ENCODE measurements around the gene GABRA4. TPM values are rescaled to one million over a fixed set of nuclear protein-coding genes. Genes with fewer than 3 reads are reported as not detected.

Gene GABRA4
- total and polyA plus RNA-seq, 4 donors, result 0.19 to 0.72 (median 0.66) TPM; not detected in 1

DNA sequence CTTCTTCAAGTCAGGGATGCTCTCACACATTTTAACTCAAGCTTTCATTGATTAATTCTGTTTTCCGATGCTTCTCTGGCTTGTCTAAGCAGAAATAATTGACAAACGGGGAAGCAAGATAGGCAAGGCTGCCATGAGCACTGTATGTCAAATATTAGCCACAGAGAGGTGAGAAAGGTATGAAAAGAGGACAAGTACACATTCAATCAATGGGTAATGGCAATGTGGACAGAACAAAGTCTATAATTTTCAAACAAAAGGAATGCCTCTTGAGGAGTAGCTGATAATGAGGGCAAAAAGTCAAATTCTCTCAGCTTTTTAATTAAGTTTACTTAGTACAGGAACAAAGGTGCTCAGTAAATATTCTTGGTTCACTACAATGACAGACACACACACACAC is 104.0 kb downstream of the GABRA4 start:
- no peak overlapping the region for H3K27ac ChIP-seq (ENCODE audit: low read depth in 1 of 2, low read length in 2 of 2)
- H3K27me3 ChIP-seq (ENCODE audit: control insufficient read depth in 1 of 2, insufficient read depth in 2 of 2, low read length in 1 of 2), result no peaks in the 10 kb centered on the region
- ATAC-seq (ENCODE audit: low FRiP score), result no peak
- H3K9me3 ChIP-seq (ENCODE audit: control insufficient read depth, low read length), result peaks cover 3% of the 10 kb centered on the region
- no peak overlapping the region for H3K4me3 ChIP-seq (ENCODE audit: low read length in 2 of 2)
- no peaks in the 10 kb centered on the region for H3K36me3 ChIP-seq (ENCODE audit: control insufficient read depth in 1 of 2, insufficient read depth in 2 of 2, low read length in 1 of 2)
- no peak for DNase-seq
- intact Hi-C loops (cut with DNase I), result no loop called here
- 80 to 82% methylated on average over 2 of the region's 2 CpGs for WGBS, 2 donors
- H3K4me1 ChIP-seq (ENCODE audit: control insufficient read depth in 1 of 2, insufficient read depth in 2 of 2, low read length in 2 of 2), result no peaks in the 10 kb centered on the region

DNA sequence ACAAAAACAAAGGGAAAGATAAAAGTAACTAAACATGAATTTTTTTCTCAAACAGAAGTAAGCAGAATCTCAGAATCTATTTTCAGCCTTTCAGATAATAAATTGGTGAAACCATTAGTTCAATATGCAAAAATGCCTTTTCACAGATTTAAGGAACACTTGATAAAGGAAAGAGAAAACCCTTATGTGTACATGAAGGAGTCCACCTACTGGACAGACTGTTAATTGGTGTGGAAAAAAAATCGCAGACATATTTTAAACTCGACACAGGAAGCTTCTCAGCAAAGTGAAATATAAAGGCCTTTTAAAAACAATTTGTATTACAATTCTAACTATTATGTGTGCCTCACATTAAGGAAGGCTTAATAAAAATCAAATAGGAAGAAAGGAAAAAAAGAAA is 106.7 kb downstream of the GABRA4 start:
- ATAC-seq (ENCODE audit: low FRiP score) (no peak), DNase-seq (no peak)
- H3K4me3 ChIP-seq (ENCODE audit: low read length in 2 of 2), result no peak overlapping the region
- H3K9me3 ChIP-seq (ENCODE audit: control insufficient read depth, low read length), result peaks cover 3% of the 10 kb centered on the region
- 13 to 16% methylated on average over 2 of the region's 2 CpGs for WGBS, 2 donors
- no peak overlapping the region for H3K27ac ChIP-seq (ENCODE audit: low read depth in 1 of 2, low read length in 2 of 2)
- H3K4me1 ChIP-seq (ENCODE audit: control insufficient read depth in 1 of 2, insufficient read depth in 2 of 2, low read length in 2 of 2), result no peaks in the 10 kb centered on the region
- H3K27me3 ChIP-seq (ENCODE audit: control insufficient read depth in 1 of 2, insufficient read depth in 2 of 2, low read length in 1 of 2), result no peaks in the 10 kb centered on the region
- intact Hi-C loops (cut with DNase I), result no loop called here
- H3K36me3 ChIP-seq (ENCODE audit: control insufficient read depth in 1 of 2, insufficient read depth in 2 of 2, low read length in 1 of 2), result no peaks in the 10 kb centered on the region

DNA sequence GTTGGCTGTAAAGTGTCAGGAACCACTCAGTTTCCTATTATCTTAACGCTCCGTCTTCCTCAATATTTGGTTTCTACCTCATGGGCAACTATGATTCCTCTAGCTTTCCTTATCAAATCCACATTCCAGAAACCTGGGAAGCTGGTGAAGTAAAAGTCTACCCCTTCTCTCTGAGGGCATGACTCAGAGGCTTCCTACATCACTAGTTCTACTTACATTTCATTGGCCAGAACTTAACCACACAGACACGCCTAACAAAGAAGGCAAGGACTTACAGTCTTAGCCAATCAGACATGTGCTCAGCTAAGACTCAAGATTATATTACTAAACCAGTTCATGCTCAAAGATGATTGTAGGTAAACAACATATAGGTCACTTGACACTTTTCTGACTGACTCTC is 114.7 kb downstream of the GABRA4 start:
- H3K4me3 ChIP-seq (ENCODE audit: low read length in 2 of 2), result no peak overlapping the region
- H3K36me3 ChIP-seq (ENCODE audit: control insufficient read depth in 1 of 2, insufficient read depth in 2 of 2, low read length in 1 of 2), result no peaks in the 10 kb centered on the region
- no peaks in the 10 kb centered on the region for H3K9me3 ChIP-seq (ENCODE audit: control insufficient read depth, low read length)
- H3K27me3 ChIP-seq (ENCODE audit: control insufficient read depth in 1 of 2, insufficient read depth in 2 of 2, low read length in 1 of 2), result no peaks in the 10 kb centered on the region
- WGBS, 2 donors, result 59 to 60% methylated on average over 3 of the region's 3 CpGs
- H3K4me1 ChIP-seq (ENCODE audit: control insufficient read depth in 1 of 2, insufficient read depth in 2 of 2, low read length in 2 of 2), result no peaks in the 10 kb centered on the region
- ATAC-seq (ENCODE audit: low FRiP score) (no peak), DNase-seq (no peak)
- H3K27ac ChIP-seq (ENCODE audit: low read depth in 1 of 2, low read length in 2 of 2), result no peak overlapping the region
- intact Hi-C loops (cut with DNase I), result no loop called here

DNA sequence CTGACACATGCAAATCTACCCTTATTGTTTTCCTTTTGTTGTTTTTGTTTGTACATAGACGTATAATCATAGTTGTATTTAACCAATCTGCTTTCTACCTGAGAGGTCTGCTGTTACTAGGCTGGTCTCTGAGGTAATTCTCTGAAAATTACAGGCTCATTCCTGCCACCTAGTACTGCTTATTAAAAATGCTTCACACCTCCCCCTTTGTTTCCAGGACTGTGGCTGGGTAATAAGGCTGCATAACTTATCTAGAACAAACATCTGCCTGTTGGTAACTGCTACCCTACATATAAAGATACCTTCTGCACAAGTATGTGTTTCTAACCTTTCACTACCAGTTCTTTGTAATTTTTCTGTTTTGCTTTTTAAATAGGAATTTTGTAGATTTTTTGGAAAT is 118.6 kb downstream of the GABRA4 start:
- Histone ChIP-seq H3K27ac (ENCODE audit: low read depth in 1 of 2, low read length in 2 of 2) (no peak overlapping the region), H3K4me1 (ENCODE audit: control insufficient read depth in 1 of 2, insufficient read depth in 2 of 2, low read length in 2 of 2) (no peaks in the 10 kb centered on the region), H3K27me3 (ENCODE audit: control insufficient read depth in 1 of 2, insufficient read depth in 2 of 2, low read length in 1 of 2) (no peaks in the 10 kb centered on the region), H3K36me3 (ENCODE audit: control insufficient read depth in 1 of 2, insufficient read depth in 2 of 2, low read length in 1 of 2) (no peaks in the 10 kb centered on the region), H3K9me3 (ENCODE audit: control insufficient read depth, low read length) (no peaks in the 10 kb centered on the region), H3K4me3 (ENCODE audit: low read length in 2 of 2) (no peak overlapping the region)
- DNase-seq (no peak), ATAC-seq (ENCODE audit: low FRiP score) (no peak)
- 15 to 40% methylated on average over 1 of the region's 1 CpG for WGBS, 2 donors
- intact Hi-C loops (cut with DNase I), result no loop called here

DNA sequence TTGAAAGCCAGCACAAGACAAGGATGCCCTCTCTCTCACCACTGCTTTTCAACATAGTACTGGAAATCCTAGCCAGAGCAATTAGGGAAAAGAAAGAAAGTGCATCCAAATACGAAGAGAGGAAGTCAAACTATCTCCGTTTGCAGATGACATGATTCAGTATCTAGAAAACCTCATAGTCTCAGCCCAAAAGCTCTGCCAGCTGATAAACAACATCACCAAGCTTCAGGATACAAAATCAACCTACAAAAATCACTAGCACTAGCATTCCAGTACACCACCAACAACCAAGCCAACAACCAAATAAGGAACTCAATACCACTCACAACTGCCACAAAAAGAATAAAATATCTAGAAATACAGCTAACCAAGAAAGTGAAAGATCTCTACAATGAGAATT is 123.0 kb downstream of the GABRA4 start:
- ATAC-seq (ENCODE audit: low FRiP score), result no peak

More for the DNA sequence above, 123.0 kb downstream of the GABRA4 start:
- no peak for DNase-seq
- intact Hi-C loops (cut with DNase I), result no loop called here
- Histone ChIP-seq H3K36me3 (ENCODE audit: control insufficient read depth in 1 of 2, insufficient read depth in 2 of 2, low read length in 1 of 2) (no peaks in the 10 kb centered on the region), H3K27me3 (ENCODE audit: control insufficient read depth in 1 of 2, insufficient read depth in 2 of 2, low read length in 1 of 2) (no peaks in the 10 kb centered on the region), H3K27ac (ENCODE audit: low read depth in 1 of 2, low read length in 2 of 2) (no peak overlapping the region), H3K9me3 (ENCODE audit: control insufficient read depth, low read length) (peaks cover 1% of the 10 kb centered on the region), H3K4me3 (ENCODE audit: low read length in 2 of 2) (no peak overlapping the region), H3K4me1 (ENCODE audit: control insufficient read depth in 1 of 2, insufficient read depth in 2 of 2, low read length in 2 of 2) (no peaks in the 10 kb centered on the region)
- WGBS, 2 donors, result 71 to 82% methylated on average over 2 of the region's 2 CpGs

Other genes with a start within 250 kb of the GABRA4 start
- gene COX7B2, start 84.3 kb downstream of the GABRA4 start, total RNA-seq, result not detected
- gene COX7B2, start 84.3 kb downstream of the GABRA4 start, polyA plus RNA-seq, result not detected
- gene GABRB1, start 38.0 kb upstream of the GABRA4 start, total RNA-seq, result under 1 TPM in 1 of 2 donors, not detected in 1; 0.71 TPM
- gene GABRB1, start 38.0 kb upstream of the GABRA4 start, polyA plus RNA-seq, result not detected